ENCODE data around the gene BRD2. TPM values are rescaled to one million over a fixed set of nuclear protein-coding genes. Genes with fewer than 3 reads are reported as not detected.

Gene BRD2
- polyA plus RNA-seq, 2 of the 4 experiments (the other 2 are of a cell fraction): 92.5 to 153 TPM

GRCh38 chr6:33001685-33002084 is 33.3 kb downstream of the BRD2 start:
- TF ChIP-seq FOSL2 (IDR thresholded peaks at IDR 0.05) (no peak), FOSL2 (CRISPR knock-in tag; IDR thresholded peaks at IDR 0.05) (no peak), EHMT2 (IDR thresholded peaks at IDR 0.05; ENCODE audit: low read depth) (no peak), ZSCAN20 (CRISPR knock-in tag; IDR thresholded peaks at IDR 0.05) (no peak), TFCP2L1 (CRISPR knock-in tag; IDR thresholded peaks at IDR 0.05) (no peak), CBX2 (IDR thresholded peaks at IDR 0.05; ENCODE audit: borderline replicate concordance, low read depth) (no peak), KDM1A (IDR thresholded peaks at IDR 0.05; ENCODE audit: low read depth) (no peak), MAX (IDR thresholded peaks at IDR 0.05) (no peak), HEYL (CRISPR knock-in tag; IDR thresholded peaks at IDR 0.05) (no peak), MAZ (IDR thresholded peaks at IDR 0.05; ENCODE audit: borderline replicate concordance, low read depth, low read length) (no peak), CBX8 (IDR thresholded peaks at IDR 0.05) (no peak), CHD2 (IDR thresholded peaks at IDR 0.05; ENCODE audit: low read length, partially characterized antibody) (no peak), BCL3 (IDR thresholded peaks at IDR 0.05) (no peak), HMGXB4 (CRISPR knock-in tag; IDR thresholded peaks at IDR 0.05; ENCODE audit: borderline replicate concordance) (no peak), GATA3 (IDR thresholded peaks at IDR 0.05; ENCODE audit: borderline replicate concordance) (no peak), KDM5A (IDR thresholded peaks at IDR 0.05) (no peak), JUNB (IDR thresholded peaks at IDR 0.05) (no peak)
- Histone ChIP-seq H3K4me2 (no peak overlapping the region), H3K4me3 (no peak overlapping the region), H3K9me3 (no peaks in the 10 kb centered on the region), H3K27ac (no peak overlapping the region), H3K4me1 (no peaks in the 10 kb centered on the region)
- ATAC-seq (no peak), FAIRE-seq (no peak), DNase-seq (ENCODE audit: low read depth in 1 of 2, low spot score in 1 of 2) (no peak)
- 26% methylated on average over 4 of the region's 4 CpGs for WGBS (ENCODE audit: missing lambda C conversion rate)
- ChIA-PET POLR2A (no interaction called here), CTCF (interaction anchor here (1.4 kb wide), 1 partner anchor 116 kb away, joined by 4 read pairs; no protein-coding TSS in a partner anchor)

- Histone ChIP-seq H3K27ac (no peak overlapping the region), H3K4me2 (no peak overlapping the region), H3K9me3 (no peaks in the 10 kb centered on the region), H3K4me1 (no peaks in the 10 kb centered on the region), H3K4me3 (no peak overlapping the region)
- POLR2A ChIA-PET: no interaction called here
- DNase-seq (ENCODE audit: low read depth in 1 of 2, low spot score in 1 of 2) (no peak), FAIRE-seq (no peak), ATAC-seq (no peak)
- WGBS (ENCODE audit: missing lambda C conversion rate): 18% methylated on average over 3 of the region's 6 CpGs
- CTCF ChIA-PET: no interaction called here
- TF ChIP-seq BCL3 (IDR thresholded peaks at IDR 0.05): no peak
- no peak for TF ChIP-seq JUNB (IDR thresholded peaks at IDR 0.05)
- TF ChIP-seq BHLHE40 (IDR thresholded peaks at IDR 0.05; ENCODE audit: low read depth, low read length): no peak
- TF ChIP-seq RAD21 (conservative IDR thresholded peaks at IDR 0.05 in 1 of 2, IDR thresholded peaks at IDR 0.05 in 1 of 2): no peak
- no peak for TF ChIP-seq POLR2AphosphoS2 (conservative IDR thresholded peaks at IDR 0.05; ENCODE audit: low read length)
- no peak for TF ChIP-seq KDM1A (IDR thresholded peaks at IDR 0.05; ENCODE audit: low read depth)
- no peak for TF ChIP-seq RCOR1 (IDR thresholded peaks at IDR 0.05; ENCODE audit: low read depth, low read length)
- TF ChIP-seq HDAC2 (IDR thresholded peaks at IDR 0.05): no peak
- no peak for TF ChIP-seq RARB (CRISPR knock-in tag; IDR thresholded peaks at IDR 0.05)
- TF ChIP-seq ZSCAN20 (CRISPR knock-in tag; IDR thresholded peaks at IDR 0.05): no peak
- TF ChIP-seq FOXS1 (CRISPR knock-in tag; IDR thresholded peaks at IDR 0.05): no peak
- TF ChIP-seq EP300 (IDR thresholded peaks at IDR 0.05): no peak
- TF ChIP-seq KDM5A (IDR thresholded peaks at IDR 0.05): no peak
- TF ChIP-seq RFX5 (IDR thresholded peaks at IDR 0.05): no peak
- no peak for TF ChIP-seq CHD4 (IDR thresholded peaks at IDR 0.05; ENCODE audit: borderline replicate concordance)
Observed at GRCh38 chr6:33004940-33005339, 36.5 kb downstream of the BRD2 start.
